Measurements from ENCODE around the gene RREB1.

Gene RREB1

GRCh38 chr6:7088076-7088742 lies 19.6 kb upstream of the RREB1 start:
- DNase-seq (ENCODE audit: low read depth in 1 of 2, low spot score in 1 of 2) = no peak

- no peak for DNase-seq (ENCODE audit: low read depth in 1 of 2, low spot score in 1 of 2)
Observed at GRCh38 chr6:7098993-7099392, 8.8 kb upstream of the RREB1 start.

GRCh38 chr6:7100072-7100752 lies 7.5 kb upstream of the RREB1 start:
- no peak for DNase-seq (ENCODE audit: low read depth in 1 of 2, low spot score in 1 of 2)

GRCh38 chr6:7100753-7101081 lies 7.0 kb upstream of the RREB1 start:
- no peak for DNase-seq (ENCODE audit: low read depth in 1 of 2, low spot score in 1 of 2)

- no peak for DNase-seq (ENCODE audit: low read depth in 1 of 2, low spot score in 1 of 2)
Observed at GRCh38 chr6:7101290-7101689, 6.5 kb upstream of the RREB1 start.

GRCh38 chr6:7104752-7105151 lies 3.0 kb upstream of the RREB1 start:
- no peak for DNase-seq (ENCODE audit: low read depth in 1 of 2, low spot score in 1 of 2)

- no peak for DNase-seq (ENCODE audit: low read depth in 1 of 2, low spot score in 1 of 2)
Observed at GRCh38 chr6:7106215-7106751, 1.5 kb upstream of the RREB1 start.

GRCh38 chr6:7106752-7107577 lies 796 bp upstream of the RREB1 start:
- DNase-seq (ENCODE audit: low read depth in 1 of 2, low spot score in 1 of 2) = peak; percentile 47 to 53

- DNase-seq (ENCODE audit: low read depth in 1 of 2, low spot score in 1 of 2) = peak; percentile 19 to 34
Observed at GRCh38 chr6:7108196-7108963, 619 bp downstream of the RREB1 start.

- DNase-seq (ENCODE audit: low read depth in 1 of 2, low spot score in 1 of 2) = peak in 1 of 2 donors; percentile 22
Observed at GRCh38 chr6:7108964-7109836, 1.4 kb downstream of the RREB1 start.

- no peak for DNase-seq (ENCODE audit: low read depth in 1 of 2, low spot score in 1 of 2)
Observed at GRCh38 chr6:7110092-7110792, 2.5 kb downstream of the RREB1 start.

GRCh38 chr6:7111095-7111690 lies 3.4 kb downstream of the RREB1 start:
- no peak for DNase-seq (ENCODE audit: low read depth in 1 of 2, low spot score in 1 of 2)

GRCh38 chr6:7112171-7112570 lies 4.4 kb downstream of the RREB1 start:
- no peak for DNase-seq (ENCODE audit: low read depth in 1 of 2, low spot score in 1 of 2)

GRCh38 chr6:7112741-7113313 lies 5.1 kb downstream of the RREB1 start:
- DNase-seq (ENCODE audit: low read depth in 1 of 2, low spot score in 1 of 2) = peak in 1 of 2 donors; percentile 13

- DNase-seq (ENCODE audit: low read depth in 1 of 2, low spot score in 1 of 2) = no peak
Observed at GRCh38 chr6:7114744-7115458, 7.1 kb downstream of the RREB1 start.

GRCh38 chr6:7115543-7116231 lies 7.9 kb downstream of the RREB1 start:
- no peak for DNase-seq (ENCODE audit: low read depth in 1 of 2, low spot score in 1 of 2)

GRCh38 chr6:7119272-7119801 lies 11.6 kb downstream of the RREB1 start:
- no peak for DNase-seq (ENCODE audit: low read depth in 1 of 2, low spot score in 1 of 2)

Data from activated CD4-positive, alpha-beta T cell treated with anti-CD3 and anti-CD28 coated beads, Interleukin-2, amount 50 U/mL, for 24 hours (primary cell).